ENCODE data around the gene DMRTC1.
"Not testable (repeated sequence)": the region's sequence is repeated elsewhere in the genome, so short reads cannot be mapped to it uniquely, and the experiment has no call there.

The DMRTC1 gene, protein sequence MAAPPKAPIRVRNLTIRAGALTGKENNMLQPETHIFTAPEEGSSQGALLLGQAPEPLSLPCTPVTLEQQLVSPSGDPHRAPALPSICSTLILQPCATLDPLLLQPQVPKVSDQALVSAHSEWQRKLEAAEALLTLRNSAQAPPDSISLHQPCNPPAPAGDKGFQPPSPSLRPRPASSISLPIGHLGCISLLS
- total RNA-seq, result 0 reads per million in 2 experiments

DNA sequence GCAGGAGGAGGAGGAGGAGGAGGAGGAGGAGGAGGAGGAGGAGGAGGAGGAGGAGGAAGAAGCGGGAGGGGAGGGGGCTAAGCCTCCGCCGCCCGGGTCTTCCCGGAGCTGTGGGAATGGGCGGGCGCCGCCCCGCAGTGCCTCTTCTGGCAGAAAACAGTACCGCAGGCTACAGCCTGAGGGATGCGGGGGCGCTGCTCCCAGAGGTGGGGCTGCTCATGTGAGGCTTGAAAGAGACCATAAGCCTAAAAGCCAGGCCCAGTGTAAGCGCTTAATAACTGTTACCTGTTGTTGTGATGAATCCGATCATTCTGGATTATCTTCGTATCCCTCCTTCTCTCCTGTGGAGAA is at the start of gene DMRTC1:
DMRTC1 (minus strand) TSS at position 19 of the 351 bp plus-strand sequence. CDS start 68,143 bp downstream, outside the sequence.
- not testable (repeated sequence) for DNase-seq (ENCODE audit: low read depth)

DNA sequence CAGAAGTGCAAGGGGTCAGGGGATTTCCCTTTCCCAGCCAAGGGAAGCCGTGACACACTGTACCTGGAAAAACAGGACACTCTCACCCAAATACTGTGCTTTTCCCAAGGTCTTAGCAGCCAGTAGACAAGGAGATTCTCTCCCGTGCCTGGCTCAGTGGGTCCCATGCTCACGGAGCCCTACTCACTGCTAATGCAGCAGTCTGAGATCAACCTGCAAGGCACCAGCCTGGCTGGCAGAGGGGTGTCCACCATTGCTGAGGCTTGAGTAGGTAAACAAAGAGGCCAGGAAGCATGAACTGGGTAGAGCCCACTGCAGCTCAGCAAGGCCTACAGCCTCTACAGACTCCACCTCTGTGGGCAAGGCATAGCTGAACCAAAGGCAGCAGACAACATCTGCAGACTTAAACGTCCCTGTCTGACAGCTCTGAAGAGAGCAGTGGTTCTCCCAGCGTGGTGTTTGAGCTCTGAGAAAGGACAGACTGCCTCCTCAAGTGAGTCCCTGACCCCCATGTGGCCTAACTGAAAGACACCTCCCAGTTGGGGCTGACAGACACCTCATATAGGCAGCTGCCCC is 37.3 kb upstream of the DMRTC1 start:
- not testable (repeated sequence) for DNase-seq (ENCODE audit: low read depth)

DNA sequence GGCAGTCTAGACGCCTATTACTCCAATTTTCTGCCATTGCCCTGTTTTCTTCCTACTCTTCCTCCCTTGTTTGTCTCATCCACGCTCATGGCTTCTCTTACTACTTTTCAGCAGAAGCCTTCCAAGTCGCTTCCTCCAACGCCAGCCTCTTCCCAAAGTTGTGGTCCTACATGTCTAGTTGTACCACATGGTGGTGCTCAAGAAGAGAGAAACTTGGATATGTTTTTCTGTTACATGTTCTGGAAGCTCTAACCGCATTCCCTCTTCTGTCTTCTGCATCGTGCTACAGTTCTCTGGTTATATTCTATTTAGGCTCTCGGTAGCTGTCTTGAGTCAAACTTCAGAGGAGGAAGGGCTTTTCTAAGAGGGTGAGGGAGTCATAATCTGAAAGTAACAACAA is 31.2 kb upstream of the DMRTC1 start:
- DNase-seq (ENCODE audit: low read depth), result not testable (repeated sequence)

DNA sequence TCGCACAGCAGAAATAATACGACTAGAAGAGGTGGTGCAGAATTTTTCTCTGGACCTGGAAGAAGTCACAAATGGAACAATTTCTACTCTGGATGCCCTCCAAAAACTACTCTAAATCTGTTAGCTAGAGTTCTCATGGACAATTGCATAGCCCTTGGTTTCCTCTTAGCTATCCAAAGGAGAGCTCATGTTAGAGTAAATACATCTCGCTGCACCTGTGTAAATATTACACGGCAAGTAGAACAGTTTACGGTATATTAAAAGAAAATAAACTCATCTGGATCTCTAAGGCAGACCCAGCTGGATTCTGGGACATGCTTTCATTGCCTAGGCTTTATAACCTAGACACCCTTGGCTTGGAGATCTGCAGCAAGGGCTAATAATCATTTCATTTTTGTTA is 28.2 kb upstream of the DMRTC1 start:
- DNase-seq (ENCODE audit: low read depth), result not testable (repeated sequence)

DNA sequence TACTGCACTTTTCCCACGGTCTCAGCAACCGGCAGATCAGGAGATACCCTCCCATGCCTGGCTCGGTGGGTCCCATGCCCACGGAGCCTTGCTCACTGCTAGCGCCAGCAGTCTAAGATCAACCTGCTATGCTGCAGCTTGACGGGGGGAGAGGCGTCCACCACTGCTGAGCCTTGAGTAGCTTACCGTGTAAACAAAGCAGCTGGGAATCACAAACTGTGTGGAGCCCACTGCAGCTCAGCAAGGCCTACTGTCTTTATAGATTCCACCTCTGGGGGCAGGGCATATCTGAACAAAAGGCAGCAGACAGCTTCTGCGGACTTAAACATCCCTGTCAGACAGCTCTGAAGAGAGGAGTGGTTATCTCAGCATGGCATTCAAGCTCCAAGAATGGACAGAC is 16.3 kb upstream of the DMRTC1 start:
- DNase-seq (ENCODE audit: low read depth), result not testable (repeated sequence)

DNA sequence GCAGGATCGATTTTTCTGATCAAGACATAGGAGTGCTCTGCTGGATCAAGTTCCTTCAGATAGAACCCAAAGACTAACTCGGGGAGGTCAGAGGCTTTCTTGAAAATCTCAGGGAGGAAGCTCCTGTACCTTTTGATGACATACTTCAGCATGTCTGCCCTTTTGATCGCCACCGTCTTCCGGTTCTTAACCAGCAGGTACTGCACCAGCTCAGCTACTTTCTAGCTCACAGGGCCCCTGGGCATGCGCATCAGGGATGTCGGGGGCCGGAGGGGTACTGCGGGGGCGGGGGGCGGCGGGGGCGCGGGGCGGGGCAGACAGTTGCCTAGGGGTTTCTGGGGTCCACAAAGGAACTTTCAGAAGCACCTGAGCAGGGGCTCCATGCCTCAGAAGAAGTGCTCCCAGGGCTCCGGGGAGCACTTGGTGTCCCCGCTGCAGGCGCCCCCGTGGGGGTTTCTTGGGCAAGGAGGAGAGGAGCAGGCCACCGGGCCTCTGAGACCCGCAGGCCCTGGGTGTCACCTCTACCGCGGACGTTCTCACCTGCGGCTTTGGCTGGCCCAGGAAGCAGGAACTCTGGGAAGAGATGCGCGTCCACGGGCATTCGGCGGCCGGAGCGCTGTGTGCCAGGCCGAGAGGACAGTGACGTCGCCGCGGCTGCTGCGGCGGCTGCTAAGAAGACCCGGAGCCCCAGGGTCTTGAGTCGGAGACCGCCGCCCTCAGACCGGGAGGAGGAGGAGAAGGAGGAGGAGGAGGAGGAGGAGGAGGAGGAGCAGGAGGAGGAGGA is 410 bp downstream of the DMRTC1 start:
- not testable (repeated sequence) for DNase-seq (ENCODE audit: low read depth)

DNA sequence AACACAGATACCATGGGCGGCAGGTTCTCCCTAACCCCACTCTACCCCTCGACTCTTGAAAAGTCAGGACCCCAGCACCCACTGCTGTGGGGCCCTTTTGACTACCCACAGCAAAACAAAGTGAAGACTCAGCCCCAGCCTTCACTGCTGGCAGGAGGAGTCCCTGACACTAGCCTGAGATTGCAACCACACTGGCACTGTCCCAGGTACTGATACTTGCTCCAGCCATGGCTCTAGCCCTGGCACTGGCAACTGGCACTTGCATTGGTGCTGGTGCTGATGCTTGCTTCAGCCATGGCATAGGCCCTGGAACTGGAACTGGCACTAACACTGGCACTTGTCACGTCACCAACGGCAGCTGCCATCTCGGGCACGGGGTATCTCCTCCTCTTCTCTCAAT is 1.4 kb downstream of the DMRTC1 start:
- DNase-seq (ENCODE audit: low read depth), result not testable (repeated sequence)

DNA sequence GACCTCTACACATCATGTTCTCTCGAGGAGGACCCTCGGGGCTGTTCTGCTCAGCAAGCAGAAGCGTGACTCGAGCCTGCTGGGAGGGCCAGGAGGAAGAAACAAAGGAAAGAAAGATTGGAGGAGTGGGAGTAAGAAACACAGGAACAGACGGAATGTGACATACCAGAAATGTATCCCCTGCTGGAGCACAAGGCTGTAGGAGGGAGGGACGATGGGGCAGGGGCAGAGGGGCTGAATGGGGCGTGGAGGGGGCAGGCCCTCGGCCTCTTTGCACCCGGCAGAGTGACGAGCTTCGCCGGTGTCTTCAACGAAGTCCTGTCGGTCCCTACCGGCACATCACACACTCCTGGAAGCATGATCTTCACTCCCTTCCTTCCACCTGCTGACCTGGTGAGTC is 5.7 kb downstream of the DMRTC1 start, which contains the start of gene FAM236A:
FAM236A (plus strand) TSS at position 301 of the 400 bp plus-strand sequence; CDS start at position 358, 57 bp downstream.
- DNase-seq (ENCODE audit: low read depth), result not testable (repeated sequence)

DNA sequence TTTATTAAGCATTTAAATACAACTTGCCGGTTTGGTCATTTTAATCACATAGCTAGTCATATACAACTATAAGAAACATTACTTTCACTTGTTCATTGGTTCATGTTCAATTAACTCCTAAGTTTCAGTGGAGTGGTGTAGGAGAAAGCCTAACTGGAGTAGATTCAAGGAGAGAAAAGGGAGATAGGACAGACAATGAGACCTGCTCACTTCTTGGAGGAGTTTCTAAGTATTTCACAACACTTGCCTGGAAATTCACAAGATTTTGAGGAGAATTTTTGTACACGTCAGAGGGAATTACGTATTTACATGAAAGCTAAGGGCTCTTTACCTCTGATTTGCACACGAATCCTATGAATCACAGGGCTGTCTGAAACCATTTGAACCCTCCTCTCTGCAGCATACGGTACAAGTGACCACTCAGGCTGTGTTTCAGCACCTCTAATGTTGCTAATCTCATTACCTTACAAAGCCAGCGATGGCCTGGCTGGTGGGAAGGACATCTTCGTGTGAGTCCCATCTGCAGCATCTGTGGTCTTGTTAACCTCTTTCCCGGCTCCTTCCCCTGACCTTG is 6.7 kb downstream of the DMRTC1 start:
- DNase-seq (ENCODE audit: low read depth), result not testable (repeated sequence)

DNA sequence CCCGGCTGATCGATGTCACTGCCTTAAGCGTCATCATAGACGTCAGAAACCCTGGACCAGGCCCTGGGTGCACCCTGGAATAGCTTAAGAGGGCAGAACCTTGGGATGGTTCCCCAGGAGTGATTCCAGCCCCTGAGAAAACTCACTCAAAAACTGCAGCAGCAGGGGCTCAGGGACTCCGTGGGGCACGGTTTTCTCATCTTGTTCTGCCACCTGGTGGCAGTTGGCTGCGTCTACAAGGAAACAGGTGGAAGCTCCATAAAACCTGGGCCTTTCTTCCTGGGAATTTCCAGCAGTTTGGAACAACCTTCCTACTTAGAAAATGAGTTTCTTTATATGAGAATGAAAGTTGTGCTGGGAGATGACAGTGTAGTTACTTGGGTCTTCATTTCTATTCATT is 7.2 kb downstream of the DMRTC1 start:
- not testable (repeated sequence) for DNase-seq (ENCODE audit: low read depth)

DNA sequence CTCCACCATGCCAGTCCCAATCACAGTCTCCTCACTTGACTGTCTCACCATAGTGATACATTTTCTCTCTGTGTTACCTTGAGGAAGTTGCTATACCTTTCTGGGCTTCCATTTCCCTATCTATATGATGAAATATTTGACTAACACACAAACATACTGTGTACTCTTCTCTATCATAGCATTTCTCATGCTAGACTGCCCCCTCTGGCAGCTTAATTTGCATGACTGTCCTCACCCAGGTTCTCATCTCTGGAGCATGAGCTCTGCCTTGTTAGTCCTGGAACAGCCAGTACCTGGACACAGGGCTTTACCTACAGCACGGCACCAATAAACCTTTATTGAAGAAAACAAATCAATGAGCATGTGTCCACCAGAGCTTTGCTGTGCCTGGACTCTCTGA is 11.4 kb downstream of the DMRTC1 start:
- DNase-seq (ENCODE audit: low read depth), result not testable (repeated sequence)

DNA sequence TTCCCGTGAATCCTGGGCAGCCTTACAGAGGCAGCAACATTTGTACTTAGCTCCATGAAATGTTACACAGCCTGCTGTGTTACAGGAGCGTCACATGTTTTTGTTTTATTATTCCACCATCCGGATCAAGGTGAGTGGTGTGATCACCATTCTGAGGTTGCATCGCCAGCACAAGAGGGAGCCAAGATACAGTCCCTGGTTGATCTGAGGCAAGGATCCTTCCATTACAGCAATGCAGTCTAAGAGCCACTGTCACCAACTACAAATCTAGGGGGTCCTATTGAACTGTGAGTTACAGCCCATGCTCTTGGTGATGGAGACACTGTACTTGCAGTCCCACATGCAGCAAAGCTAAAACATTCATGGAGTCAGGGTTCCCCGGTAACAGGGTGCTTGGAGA is 27.5 kb downstream of the DMRTC1 start:
- DNase-seq (ENCODE audit: low read depth), result not testable (repeated sequence)

DNA sequence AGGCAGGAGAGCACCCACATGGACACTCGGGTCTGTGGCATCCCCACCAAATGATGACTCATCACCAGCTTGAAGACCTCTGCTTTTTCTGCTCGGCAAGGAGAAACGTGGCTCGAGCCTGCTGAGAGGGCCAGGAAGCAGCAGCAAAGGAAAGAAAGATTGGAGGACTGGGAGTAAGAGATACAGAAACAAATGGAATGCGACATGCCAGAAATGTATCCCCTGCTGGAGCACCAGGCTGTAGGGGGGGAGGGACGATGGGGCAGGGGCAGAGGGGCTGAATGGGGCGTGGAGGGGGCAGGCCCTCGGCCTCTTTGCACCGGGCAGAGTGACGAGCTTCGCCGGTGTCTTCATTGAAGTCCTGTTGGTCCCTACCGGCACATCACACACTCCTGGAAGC is 31.3 kb downstream of the DMRTC1 start, which contains the start of gene FAM236C:
FAM236C (plus strand) TSS at position 301 of the 400 bp plus-strand sequence. CDS start 100 bp downstream, outside the sequence.
- DNase-seq (ENCODE audit: low read depth), result not testable (repeated sequence)

DNA sequence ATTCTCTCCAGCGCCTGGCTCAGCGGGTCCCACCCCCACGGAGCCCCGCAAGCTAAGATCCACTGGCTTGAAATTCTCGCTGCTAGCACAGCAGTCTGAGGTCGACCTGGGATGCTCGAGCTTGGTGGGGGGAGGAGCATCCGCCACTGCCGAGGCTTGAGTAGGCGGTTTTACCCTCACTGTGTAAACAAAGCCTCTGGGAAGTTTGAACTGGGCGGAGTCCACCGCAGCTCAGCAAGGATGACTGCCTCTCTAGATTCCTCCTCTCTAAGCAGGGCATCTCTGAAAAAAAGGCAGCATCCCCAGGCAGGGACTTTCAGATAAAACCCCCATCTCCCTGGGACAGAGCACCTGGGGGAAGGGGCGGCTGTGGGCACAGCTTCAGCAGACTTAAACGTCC is 53.9 kb downstream of the DMRTC1 start:
- DNase-seq (ENCODE audit: low read depth), result not testable (repeated sequence)

DNA sequence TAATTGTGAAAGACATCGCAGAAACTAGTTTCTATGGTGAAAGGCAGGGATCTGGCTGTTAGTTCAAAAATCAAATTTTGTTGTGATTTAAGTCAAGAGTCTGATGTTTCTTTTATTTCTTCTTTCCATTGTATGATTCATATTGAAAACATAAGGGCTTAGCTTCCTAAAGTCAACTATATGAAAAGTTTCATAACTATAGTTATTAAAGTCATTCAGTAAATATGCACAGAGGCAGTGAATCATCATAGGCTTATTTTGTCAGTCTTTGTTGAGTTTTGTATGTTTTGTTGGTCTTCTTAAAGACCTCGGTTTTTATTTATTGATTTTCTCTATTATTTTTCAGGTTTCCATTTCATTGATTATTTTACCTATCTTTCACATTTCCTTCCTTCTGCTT is 60.7 kb downstream of the DMRTC1 start:
- not testable (repeated sequence) for DNase-seq (ENCODE audit: low read depth)

DNA sequence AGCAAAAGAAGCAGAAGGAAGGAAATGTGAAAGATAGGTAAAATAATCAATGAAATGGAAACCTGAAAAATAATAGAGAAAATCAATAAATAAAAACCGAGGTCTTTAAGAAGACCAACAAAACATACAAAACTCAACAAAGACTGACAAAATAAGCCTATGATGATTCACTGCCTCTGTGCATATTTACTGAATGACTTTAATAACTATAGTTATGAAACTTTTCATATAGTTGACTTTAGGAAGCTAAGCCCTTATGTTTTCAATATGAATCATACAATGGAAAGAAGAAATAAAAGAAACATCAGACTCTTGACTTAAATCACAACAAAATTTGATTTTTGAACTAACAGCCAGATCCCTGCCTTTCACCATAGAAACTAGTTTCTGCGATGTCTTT is 106.1 kb downstream of the DMRTC1 start:
- not testable (repeated sequence) for DNase-seq (ENCODE audit: low read depth)

DNA sequence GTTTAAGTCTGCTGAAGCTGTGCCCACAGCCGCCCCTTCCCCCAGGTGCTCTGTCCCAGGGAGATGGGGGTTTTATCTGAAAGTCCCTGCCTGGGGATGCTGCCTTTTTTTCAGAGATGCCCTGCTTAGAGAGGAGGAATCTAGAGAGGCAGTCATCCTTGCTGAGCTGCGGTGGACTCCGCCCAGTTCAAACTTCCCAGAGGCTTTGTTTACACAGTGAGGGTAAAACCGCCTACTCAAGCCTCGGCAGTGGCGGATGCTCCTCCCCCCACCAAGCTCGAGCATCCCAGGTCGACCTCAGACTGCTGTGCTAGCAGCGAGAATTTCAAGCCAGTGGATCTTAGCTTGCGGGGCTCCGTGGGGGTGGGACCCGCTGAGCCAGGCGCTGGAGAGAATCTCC is 112.9 kb downstream of the DMRTC1 start:
- DNase-seq (ENCODE audit: low read depth), result not testable (repeated sequence)

Data from T follicular helper cell (primary cell).